Muscle of leg (tissue), 11 donors: ENCODE results near the gene RNF121. TPM values are rescaled to one million over a fixed set of nuclear protein-coding genes. Genes with fewer than 3 reads are reported as not detected.

Source experiments
- DNase-seq: peaks from one replicate; pipeline ENCODE4 v3.0.0; 2013
- H3K27ac ChIP-seq: one replicate; pipeline ENCODE4 v1.5.1; 2013; ENCODE audit warnings: mild to moderate bottlenecking, low read length, control low read depth
- H3K27me3 ChIP-seq: one replicate; pipeline ENCODE4 v1.6.1; 2013; ENCODE audit warnings: low read length; ENCODE audit not compliant: control insufficient read depth, insufficient read depth
- H3K36me3 ChIP-seq: one replicate; pipeline ENCODE4 v1.6.1; 2013; ENCODE audit warnings: low read length; ENCODE audit not compliant: control insufficient read depth, insufficient read depth
- H3K4me1 ChIP-seq: one replicate; pipeline ENCODE4 v1.6.1; 2013; ENCODE audit warnings: low read length; ENCODE audit not compliant: control insufficient read depth, insufficient read depth
- H3K4me3 ChIP-seq: one replicate; pipeline ENCODE4 v1.5.1; 2013; ENCODE audit warnings: low read length, control low read depth
- H3K9me3 ChIP-seq: replicated peaks from 2 replicates; pipeline ENCODE4 v1.6.1; 2013; ENCODE audit warnings: low read depth, low read length; ENCODE audit not compliant: control insufficient read depth
- WGBS: methylation state at CpG from one replicate; pipeline ENCODE4 v1.1.5; 2013; ENCODE audit warnings: missing lambda C conversion rate; ENCODE audit not compliant: insufficient coverage; 5-methylcytosine and 5-hydroxymethylcytosine counted together
- polyA plus RNA-seq, 8 donors: library from polyadenylated mRNA; unstranded; fragments of 120-200 nt; gene quantifications; one replicate each; pipeline versions ENCODE4 v1.2.1 to v1.2.3, GENCODE V29; 2013; ENCODE audit warnings: inconsistent platforms in 1 of 8, low replicate concordance in 1 of 8; ENCODE audit not compliant: insufficient read length in 8 of 8, insufficient read depth in 1 of 8
- total RNA-seq: library from RNA; stranded (reverse); fragments of 120-200 nt; gene quantifications from one replicate; pipeline ENCODE4 v1.2.4, GENCODE V29; 2013

The RNF121 gene
- total and polyA plus RNA-seq, 9 donors, result 24.1 to 35.7 (median 32.4) TPM

DNA sequence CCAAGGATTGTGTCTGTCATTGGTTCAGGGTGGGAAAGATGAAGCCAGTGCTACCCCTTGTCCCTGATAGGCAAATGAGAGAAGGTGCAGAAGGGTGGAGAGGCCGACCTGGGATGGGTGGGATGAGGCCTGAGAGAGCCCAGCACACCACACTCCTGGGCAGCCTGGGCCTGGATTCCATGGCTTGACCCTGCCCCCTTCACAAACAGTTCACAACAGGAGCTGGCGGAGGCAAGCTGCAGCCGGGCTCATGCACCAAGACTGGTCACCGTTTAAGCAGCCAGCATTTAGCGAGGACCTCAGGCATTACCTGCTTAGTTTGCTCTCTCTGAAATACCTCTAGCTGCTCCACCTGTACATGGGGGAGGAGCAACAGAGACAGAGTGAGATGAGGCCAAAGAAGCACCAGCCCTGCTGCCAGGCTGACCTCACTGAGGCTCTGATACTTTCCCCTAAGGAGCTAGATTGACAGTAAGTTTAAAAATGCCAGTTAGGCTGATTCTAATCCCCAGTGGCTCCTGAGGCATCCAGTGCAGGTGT, 83.3 kb downstream of the RNF121 start:
- WGBS, result no CpG with 5 or more reads among the region's 5 CpGs
- Histone ChIP-seq H3K27me3 (no peaks in the 10 kb centered on the region), H3K27ac (peak overlapping the region; percentile 67), H3K4me1 (peaks cover 61% of the 10 kb centered on the region), H3K36me3 (peaks cover 99% of the 10 kb centered on the region), H3K9me3 (no peaks in the 10 kb centered on the region), H3K4me3 (no peak overlapping the region)
- no peak for DNase-seq

DNA sequence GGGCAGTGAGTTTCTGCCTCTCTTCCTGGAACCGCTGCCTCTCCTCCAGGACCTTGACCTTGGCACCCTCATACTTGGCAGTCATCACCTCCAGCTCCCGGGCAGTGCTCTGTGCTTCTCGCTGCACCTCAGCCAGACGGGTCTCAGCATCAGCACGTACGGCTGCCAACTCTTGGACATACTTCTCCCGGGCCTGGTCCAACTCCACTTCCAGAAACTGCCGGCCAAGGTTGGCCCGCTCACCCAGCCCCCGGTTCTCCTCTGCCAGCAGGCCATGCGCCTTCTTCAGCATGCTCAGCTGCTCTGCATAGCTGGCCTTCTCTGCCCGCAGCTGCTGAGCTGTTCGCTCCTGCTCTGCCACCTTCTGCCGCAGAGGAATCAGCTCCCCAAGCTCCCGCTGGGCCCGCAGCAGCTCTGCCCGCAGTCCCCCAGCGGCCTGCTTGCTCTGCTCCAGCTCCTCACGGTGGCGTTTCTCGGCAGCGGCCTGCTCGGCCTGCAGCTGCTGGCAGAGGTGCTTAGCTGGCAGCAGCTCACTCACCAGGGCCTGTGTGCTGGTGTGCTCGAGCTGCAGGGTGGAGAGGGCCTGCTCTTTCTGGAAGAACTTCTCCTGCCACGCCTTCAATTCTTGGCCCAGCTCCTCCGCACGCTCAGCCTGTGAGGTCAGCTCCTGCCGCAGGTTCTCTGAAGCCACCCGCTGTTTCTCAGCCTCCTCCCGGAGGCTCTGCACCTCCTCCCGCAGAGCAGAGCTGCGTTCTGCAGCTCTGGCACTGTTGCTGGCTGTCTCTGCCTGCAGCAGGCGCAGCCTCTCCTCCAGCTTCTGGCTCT, 84.3 kb downstream of the RNF121 start:
- Histone ChIP-seq H3K9me3 (no peaks in the 10 kb centered on the region), H3K27ac (peak overlapping the region; percentile 67), H3K36me3 (peaks cover 99% of the 10 kb centered on the region), H3K27me3 (no peaks in the 10 kb centered on the region), H3K4me3 (no peak overlapping the region), H3K4me1 (peaks cover 61% of the 10 kb centered on the region)
- 43% methylated on average over 29 of the region's 33 CpGs for WGBS
- peak; percentile 87 for DNase-seq

DNA sequence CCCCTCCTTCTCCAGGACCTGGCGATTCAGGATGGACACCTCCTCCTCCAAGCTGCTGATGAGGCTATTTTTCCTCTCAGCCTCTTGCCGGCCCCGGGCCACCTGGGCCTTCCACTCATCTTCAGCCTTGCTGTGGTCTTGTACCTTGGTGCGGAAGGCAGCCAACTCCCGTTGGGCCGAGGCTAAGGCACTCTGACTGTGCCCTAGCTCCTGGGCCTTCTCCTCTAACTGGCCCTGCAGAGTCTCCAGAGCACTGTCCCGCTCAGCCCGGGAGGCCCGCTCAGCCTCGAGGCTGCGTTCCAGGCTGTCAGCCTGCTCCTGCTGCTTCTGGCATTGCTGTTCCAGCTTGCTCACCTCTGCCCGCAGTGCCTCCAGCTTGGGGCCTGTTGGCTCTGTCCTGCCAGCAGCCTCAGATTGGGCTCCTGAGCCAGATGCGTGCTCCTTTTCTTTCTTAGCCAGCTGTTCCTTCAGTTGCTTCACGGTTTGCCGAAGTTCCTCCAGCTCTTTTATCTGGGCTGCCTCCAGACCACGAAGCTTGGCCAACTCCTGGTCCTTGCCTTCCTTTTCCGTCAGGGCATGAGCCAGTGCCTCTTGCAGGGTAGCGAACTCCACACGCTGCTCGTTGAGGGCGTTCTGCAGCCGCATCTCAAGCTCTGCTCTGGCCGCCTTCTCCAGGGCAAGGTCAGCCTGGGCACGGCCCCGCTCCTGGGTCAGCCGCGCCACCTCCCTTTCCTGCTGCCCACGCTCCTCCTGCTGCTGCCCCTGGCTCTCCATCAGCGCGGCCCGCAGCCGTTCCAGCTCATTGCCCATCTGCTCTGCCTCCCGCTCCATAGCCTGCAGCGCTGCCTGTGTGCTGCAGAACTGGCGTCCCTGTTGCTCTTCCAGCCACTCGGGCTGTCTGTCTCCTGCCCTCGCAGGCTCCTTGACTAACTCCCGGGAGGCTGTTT, 85.2 kb downstream of the RNF121 start:
- H3K4me3 ChIP-seq, result no peak overlapping the region
- H3K4me1 ChIP-seq, result peaks cover 59% of the 10 kb centered on the region
- WGBS, result 73% methylated on average over 38 of the region's 38 CpGs

DNA sequence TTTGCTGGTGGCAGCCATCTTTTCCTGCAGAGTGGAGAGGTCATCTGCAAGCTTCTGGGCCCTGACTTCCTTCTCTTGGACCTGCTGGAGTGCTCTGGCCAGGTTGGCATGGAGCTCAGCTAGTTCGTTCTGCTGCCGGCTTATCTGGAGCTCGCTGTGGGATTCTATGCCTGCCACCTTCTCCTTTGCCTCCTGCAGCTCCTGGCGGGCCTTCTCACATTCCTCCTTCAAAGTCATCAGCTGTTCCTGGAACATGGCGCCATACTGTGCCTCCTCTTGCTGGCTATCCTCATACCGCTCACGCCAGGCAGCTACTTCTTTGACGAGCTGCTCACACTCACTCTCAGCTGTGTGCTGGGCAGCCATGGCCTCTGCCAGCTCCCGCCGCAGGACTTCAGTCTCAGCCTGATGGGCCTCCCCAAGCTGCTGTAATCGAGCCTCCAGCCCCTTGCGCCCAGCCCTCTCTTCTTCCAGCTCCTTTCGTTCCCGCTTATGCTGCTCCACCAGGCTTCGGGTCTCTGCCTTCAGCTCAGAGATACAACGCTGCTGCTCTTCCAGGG, 86.0 kb downstream of the RNF121 start:
- H3K27me3 ChIP-seq, result no peaks in the 10 kb centered on the region
- WGBS, result 81% methylated on average over 16 of the region's 16 CpGs
- no peak overlapping the region for H3K4me3 ChIP-seq
- H3K9me3 ChIP-seq, result no peaks in the 10 kb centered on the region
- no peak for DNase-seq
- H3K36me3 ChIP-seq, result peaks cover 100% of the 10 kb centered on the region
- peaks cover 59% of the 10 kb centered on the region for H3K4me1 ChIP-seq
- H3K27ac ChIP-seq, result peak overlapping the region; percentile 67

More for the DNA sequence above, 85.2 kb downstream of the RNF121 start:
- Histone ChIP-seq H3K27ac (peak overlapping the region; percentile 67), H3K27me3 (no peaks in the 10 kb centered on the region), H3K36me3 (peaks cover 100% of the 10 kb centered on the region), H3K9me3 (no peaks in the 10 kb centered on the region)
- peak; percentile 62 for DNase-seq

DNA sequence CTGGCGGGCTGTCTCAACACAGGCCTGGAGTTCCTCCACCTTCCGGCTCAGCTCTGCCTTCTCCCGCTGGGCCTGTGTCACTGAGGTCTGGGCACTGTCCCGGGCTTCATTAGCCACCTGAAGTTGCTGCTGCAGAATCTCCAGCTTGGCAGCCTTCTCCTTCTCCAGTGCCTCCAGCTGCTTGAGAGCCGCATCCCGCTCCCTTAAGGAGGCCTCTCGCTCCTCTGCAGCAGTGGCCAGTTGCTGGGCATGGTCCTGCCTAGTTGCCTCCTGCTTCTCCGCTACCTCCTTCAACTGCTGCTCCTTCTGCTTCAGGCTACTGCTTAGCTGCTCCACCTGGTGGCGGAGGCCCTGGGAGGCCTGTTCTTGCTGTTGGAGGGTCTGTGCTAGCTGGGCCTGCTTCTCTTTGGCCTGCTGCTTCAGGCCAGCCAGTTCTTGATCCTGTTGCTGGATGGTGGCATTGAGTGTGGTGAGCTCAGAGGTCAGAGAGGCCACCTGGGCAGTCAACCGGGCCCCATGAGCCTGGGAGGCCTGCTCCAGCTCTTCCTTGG, 86.7 kb downstream of the RNF121 start:
- peaks cover 57% of the 10 kb centered on the region for H3K4me1 ChIP-seq
- WGBS, result 56% methylated on average over 9 of the region's 10 CpGs
- H3K36me3 ChIP-seq, result peaks cover 99% of the 10 kb centered on the region
- H3K4me3 ChIP-seq, result no peak overlapping the region
- no peaks in the 10 kb centered on the region for H3K27me3 ChIP-seq
- H3K9me3 ChIP-seq, result no peaks in the 10 kb centered on the region
- DNase-seq, result peak; percentile 53
- H3K27ac ChIP-seq, result peak overlapping the region; percentile 67

DNA sequence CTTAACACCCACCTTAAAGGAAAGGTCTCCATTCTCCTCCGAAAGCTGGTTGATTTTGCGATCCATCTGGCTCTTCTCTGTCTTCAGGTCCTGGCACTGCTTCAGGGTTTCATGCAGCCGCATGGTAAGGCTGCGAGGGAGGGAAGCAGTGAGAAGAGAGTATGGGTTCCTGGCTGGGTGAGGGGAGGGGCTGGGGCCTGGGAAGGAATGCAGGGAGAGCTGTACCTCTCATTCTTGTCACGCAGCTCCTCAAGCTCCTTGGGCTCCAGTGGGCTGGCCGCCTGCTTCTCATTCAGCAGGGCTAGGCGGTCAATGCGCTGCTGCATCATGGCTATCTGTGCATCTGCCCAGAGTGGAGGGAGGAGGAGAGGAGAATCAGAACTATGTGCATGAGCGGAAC, 89.3 kb downstream of the RNF121 start:
- Histone ChIP-seq H3K36me3 (peaks cover 98% of the 10 kb centered on the region), H3K4me1 (peaks cover 32% of the 10 kb centered on the region), H3K9me3 (no peaks in the 10 kb centered on the region), H3K27me3 (no peaks in the 10 kb centered on the region), H3K4me3 (no peak overlapping the region), H3K27ac (no peak overlapping the region)
- DNase-seq, result peak; percentile 5
- WGBS, result 94% methylated on average over 8 of the region's 9 CpGs

DNA sequence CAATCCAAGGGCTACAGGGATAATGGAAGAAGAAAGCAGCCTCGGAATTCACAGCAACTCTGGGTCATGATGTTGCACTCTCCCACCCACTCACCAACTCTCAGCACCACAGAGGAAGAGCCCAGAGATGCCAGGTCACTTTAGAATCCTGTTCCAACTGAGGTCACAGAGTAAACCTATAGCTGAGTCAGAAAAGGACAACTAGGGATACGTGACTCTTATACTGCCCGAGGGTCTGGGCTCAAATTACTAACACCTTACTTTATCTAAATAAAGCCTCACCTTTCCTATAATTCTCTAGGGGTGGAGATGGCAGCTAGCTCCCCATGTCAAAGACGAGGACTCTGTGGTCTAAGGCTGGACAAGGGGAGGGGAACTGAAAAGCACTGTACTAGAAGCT, 94.5 kb downstream of the RNF121 start:
- no peak for DNase-seq
- H3K36me3 ChIP-seq, result peaks cover 93% of the 10 kb centered on the region
- peaks cover 10% of the 10 kb centered on the region for H3K4me1 ChIP-seq
- no peaks in the 10 kb centered on the region for H3K27me3 ChIP-seq
- no peak overlapping the region for H3K4me3 ChIP-seq
- no peak overlapping the region for H3K27ac ChIP-seq
- no peaks in the 10 kb centered on the region for H3K9me3 ChIP-seq
- WGBS, result no CpG with 5 or more reads among the region's 4 CpGs

DNA sequence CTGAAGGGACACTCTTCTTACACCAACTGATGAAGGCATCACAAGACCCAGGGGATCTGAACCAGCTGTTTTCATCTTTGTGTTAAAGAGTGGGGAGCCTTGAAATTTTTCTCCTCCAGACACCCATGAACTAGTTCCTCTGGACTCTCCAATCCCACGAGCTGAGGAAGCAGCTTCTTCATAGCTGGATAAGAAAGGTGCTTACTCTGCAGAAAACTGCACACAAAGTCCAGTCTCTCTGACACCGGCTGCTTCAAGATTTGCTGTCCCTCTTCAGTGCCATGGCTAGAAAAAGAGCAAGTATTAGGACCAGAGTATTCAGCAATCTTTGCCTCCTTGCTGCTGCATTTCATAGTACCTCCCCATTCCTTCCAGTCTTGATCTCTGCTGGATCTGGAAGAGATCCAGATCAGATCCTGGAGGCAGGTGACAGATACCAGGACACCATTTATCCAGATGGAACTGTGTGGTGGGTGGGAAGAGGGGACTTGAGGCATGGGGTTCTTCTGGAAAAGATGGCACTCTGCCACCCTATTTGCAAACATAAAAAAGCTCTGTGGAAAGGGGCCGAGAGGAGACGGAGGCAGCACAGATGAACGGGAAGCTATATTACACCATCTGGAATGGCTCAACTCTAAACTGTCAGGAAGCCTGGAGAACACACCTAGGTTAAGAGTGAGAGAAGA, 95.4 kb downstream of the RNF121 start:
- H3K9me3 ChIP-seq, result no peaks in the 10 kb centered on the region
- peaks cover 93% of the 10 kb centered on the region for H3K36me3 ChIP-seq
- H3K27ac ChIP-seq, result no peak overlapping the region
- WGBS, result 40% methylated on average over 1 of the region's 5 CpGs
- no peak overlapping the region for H3K4me3 ChIP-seq
- no peak for DNase-seq
- no peaks in the 10 kb centered on the region for H3K27me3 ChIP-seq
- peaks cover 10% of the 10 kb centered on the region for H3K4me1 ChIP-seq

DNA sequence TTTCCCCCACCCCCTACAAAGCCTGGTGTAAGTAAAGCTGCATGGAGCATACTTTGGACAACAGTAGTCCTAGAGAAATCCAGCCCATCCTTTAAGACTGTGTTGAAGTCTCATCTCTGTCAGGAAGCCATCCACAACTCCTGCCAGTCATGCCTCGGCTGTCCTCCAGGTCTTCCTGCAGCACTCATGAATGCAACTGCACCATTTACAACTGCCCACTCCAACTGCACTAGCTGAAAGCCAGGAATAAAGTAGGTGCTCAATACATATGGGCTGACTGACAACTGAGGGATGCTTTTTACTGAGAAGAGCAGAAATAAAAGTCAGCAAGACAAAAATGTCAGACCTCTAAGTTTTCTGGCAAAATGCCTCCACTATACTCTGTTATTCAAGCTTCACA, 97.2 kb downstream of the RNF121 start:
- H3K4me3 ChIP-seq, result no peak overlapping the region
- H3K9me3 ChIP-seq, result no peaks in the 10 kb centered on the region
- H3K36me3 ChIP-seq, result peaks cover 91% of the 10 kb centered on the region
- H3K27ac ChIP-seq, result no peak overlapping the region
- peaks cover 13% of the 10 kb centered on the region for H3K4me1 ChIP-seq
- peak; percentile 72 for DNase-seq
- no CpG with 5 or more reads among the region's 1 CpG for WGBS
- no peaks in the 10 kb centered on the region for H3K27me3 ChIP-seq
